ENCODE measurements around the gene COL5A3.
"Not testable (repeated sequence)": the region's sequence is repeated elsewhere in the genome, so short reads cannot be mapped to it uniquely, and the experiment has no call there.

COL5A3 gene

DNA sequence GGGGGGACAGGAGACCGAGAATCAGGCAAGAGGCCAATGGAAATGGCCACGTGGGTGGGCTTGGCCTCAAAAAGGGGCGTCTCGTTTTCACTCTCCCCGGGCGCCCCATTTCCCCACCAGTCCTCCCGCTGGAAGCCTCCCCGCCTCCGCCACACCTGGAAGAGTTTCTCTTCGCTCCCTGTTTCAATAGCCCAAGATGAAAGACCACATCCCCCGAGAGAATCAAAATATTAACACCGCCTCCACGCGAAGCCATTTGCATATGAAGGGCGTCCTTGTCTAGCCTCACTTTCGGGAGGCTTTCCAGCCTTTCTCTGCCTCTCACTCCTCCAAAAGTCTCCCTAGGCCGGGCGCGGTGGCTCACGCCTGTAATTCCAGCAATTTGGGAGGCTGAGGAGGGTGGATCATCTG, 73.3 kb downstream of the COL5A3 start:
- DNase-seq (ENCODE audit: low spot score): no peak

GRCh38 chr19:9936326-9937000, 73.8 kb downstream of the COL5A3 start, which contains the start of gene OLFM2:
Gene OLFM2, minus strand, starts transcription at chr19:9936515. Its CDS starts 149 bp downstream, at chr19:9936366.
- no peak for DNase-seq (ENCODE audit: low spot score)

DNA sequence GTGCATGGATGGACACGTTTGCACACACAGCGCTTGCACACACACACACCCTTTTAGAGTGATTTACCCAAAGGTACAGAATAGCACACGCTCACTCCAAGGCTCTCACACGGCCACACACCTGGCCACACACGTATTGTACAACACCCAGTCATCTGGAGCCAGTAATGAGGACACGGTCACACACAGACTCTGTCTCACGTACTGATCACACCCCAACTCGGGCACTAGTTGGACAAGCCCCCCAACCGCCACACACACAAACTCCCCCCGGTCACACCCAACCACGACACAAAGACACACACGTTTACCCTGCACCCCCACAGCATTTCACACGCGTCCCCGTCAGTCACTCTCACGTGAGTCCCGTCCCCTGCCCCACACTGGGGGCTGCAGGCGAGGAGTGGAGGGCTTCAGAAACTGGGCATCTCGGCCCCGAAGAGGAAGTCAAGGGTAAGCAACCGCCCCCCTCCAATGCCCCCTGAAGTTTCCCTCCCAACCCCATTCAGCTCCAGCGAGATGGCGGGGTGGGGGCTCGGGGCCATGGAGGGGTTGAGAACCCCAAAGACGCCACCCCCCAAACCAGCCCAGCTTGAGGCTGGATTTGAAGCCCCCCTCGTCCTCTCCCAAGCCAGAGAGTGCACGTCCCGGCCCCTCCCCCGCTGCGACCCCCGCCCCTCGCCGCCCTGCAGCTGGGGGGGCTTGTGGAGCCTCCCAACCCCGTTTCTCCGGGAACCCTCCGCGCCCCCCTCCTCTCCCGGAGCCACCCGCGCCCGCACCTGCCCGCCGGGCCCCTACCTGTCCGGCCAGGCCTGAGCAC, 74.6 kb downstream of the COL5A3 start:
- no peak for DNase-seq (ENCODE audit: low spot score)

- peak; percentile 80 for DNase-seq (ENCODE audit: low spot score)
Measured at GRCh38 chr19:9934132-9934950, 76.0 kb downstream of the COL5A3 start.

DNA sequence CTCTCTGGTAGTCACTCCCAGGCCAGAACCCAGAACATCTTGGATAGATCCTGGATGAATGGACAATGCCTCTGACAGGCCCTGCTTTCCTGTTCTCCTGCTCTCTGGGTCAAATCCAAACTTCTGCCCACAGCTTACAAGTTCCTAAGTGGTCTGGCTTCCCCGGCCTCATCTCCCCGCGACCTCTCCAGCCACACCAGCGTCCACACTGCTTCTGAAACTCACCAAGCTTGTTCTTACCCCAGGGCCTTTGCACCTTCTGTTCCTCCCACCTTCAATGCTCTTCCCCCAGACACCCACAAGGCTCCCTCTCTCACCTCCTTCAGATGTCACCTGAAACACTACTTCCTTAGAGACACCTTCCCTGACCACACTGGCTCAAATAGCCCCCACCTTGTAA, 77.5 kb downstream of the COL5A3 start:
- DNase-seq (ENCODE audit: low spot score): no peak

DNA sequence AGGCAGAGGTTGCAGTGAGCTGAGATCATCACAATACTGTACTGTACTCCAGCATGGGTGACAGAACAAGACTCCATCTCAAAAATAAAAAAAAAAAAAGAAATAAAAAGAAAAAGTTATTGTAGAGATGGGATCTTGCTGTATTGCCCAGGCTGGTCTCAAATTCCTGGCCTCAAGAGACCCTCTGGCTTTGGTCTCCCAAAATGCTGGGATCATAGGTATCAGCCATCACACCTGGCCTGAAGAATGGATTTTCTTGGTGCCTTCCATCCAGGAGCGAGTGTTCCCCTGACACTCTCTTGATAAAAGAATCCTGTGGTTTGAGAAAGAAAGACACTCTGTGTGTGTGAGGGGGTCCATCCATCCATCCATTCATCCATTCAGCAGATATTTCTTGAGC, 78.7 kb downstream of the COL5A3 start:
- DNase-seq (ENCODE audit: low spot score): no peak

DNA sequence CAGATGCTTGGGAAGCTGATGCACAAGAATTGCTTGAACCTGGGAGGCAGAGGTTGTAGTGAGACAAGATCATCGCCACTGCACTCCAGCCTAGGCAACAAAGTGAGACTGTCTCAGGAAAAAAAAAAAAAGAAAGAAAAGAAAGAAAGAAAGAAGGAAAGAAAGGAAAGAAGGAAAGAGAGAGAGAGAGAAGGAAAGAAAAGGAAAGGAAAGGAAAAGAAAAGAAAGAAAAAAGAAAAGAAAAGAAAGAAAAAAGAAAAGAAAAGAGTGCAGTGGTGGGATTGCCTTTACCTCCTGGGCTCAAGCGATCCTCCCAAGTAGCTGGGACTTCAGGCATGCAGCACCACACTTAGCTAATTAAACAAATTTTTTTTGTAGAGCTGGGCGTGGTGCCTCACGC, 86.9 kb downstream of the COL5A3 start:
- no peak for DNase-seq (ENCODE audit: low spot score)

- DNase-seq (ENCODE audit: low spot score): not testable (repeated sequence)
Measured at GRCh38 chr19:9922782-9923379, 87.4 kb downstream of the COL5A3 start.

GRCh38 chr19:9917321-9917720, 93.0 kb downstream of the COL5A3 start:
- peak; percentile 42 for DNase-seq (ENCODE audit: low spot score)

DNA sequence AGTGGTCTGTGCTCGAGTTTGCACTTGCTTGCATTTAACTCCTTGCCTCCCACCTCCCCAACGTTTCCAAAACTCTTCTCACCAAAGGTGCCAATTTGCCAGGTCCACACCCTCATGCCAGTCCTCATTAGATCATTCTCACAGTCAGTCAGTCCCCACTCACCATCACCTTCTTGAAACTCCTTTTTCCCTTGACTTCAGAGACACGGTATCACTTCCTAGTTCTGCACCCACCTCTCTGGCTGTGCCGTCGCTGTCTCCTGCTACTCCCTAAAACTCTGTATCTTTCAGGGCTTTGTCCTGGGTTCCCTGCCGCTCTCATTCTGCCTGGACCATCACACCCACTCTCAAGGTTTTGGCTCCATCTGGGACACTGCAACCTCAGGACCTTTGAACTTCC, 93.6 kb downstream of the COL5A3 start:
- no peak for DNase-seq (ENCODE audit: low spot score)

- DNase-seq (ENCODE audit: low spot score): peak; percentile 44
Measured at GRCh38 chr19:9914315-9915207, 95.7 kb downstream of the COL5A3 start.

GRCh38 chr19:9914001-9914314, 96.3 kb downstream of the COL5A3 start:
- no peak for DNase-seq (ENCODE audit: low spot score)

DNA sequence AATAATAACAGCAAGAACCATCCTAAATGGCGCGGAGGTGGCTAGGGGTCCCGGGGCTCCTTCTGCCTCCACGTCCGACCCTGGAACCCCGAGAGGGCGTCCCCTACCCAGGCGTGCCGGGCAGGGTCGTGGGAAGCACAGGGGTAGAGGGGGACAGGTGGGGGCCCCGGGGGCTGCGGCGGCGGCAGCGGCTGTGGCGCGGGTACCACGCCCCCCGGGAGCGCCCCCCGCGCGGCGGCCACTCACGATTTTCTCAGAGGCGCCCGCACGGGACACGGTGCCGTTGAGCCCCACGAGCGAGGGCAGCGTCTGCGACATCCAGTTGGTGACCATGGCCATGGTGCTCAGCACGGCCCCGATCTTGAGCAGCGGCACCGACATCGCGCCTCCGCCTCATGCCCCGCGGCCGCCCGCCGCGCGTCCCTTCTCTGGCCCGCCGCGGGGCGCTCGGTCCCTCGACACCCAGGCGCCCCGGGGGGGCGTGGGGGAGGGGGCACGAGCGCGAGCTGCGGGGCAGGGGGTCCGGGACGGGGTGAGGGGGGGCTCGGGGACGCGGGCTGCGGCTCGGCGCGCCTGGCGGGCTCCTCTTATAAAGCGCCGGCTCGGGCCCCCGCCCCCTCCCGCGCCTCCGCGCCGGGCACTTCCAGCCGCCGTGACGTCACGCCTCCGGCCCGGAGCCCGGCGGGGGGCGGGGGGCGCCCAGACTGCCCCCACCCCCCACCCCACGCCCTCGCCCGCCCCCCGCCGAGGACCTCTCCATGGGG, 96.9 kb downstream of the COL5A3 start:
- no peak for DNase-seq (ENCODE audit: low spot score)

DNA sequence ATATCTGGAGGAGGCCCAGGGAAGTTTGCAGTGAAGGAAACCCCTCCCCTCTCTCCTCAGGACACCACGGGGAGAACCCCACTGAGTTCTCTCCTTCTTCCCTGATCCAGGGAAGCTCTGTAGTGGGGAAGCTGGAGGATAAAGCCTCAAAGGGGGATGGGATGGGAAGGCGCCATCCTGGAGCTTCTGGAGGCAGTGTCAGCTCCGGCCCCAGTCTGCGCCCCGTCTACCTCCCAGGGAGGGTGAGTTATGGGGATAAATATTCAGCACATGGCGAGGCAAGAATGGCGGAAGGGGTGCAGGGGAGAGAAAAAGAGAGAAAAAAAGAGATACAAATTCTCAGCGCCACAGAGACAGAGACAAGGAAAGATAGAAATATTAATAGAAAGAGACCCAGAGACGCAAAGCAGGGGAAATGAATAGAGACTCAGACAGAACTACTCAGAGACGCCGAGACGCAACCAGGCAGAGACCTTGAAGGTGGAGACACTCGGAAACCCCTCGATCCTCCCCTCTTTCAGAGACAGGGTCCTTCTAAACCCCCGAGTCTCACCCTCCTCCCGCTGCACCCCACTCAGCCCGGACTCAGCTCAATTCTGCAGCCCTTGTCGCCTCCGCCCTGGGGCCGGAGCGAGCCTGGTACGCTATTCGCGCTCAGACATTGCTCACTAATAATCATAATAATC, 97.6 kb downstream of the COL5A3 start:
- DNase-seq (ENCODE audit: low spot score): no peak

GRCh38 chr19:9911524-9912185, 98.6 kb downstream of the COL5A3 start:
- no peak for DNase-seq (ENCODE audit: low spot score)

DNA sequence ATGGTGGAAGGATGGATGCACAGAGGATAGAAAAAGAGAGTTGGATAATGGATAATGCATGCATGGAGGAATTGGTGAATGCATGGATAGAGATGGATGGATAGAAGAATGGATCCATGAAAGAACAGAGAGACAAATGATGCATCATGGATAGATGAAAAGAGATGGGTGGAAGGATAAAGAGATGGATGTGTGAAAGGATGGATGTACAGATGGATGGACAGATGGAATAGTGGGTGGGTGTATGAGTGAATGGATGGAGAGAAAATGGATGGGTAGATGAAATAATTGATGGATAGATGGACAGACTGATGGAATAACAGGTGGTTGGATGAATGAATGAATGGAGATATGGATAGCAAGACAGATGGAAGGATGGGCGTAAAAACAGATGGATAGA, 99.7 kb downstream of the COL5A3 start:
- no peak for DNase-seq (ENCODE audit: low spot score)

All from pons (tissue), 1 donor.